ENCODE data around the gene CDKAL1. TPM values are rescaled to one million over a fixed set of nuclear protein-coding genes. Genes with fewer than 3 reads are reported as not detected.

Gene CDKAL1
- total RNA-seq, 1 donor from 2014 or later = 11.9 TPM

DNA sequence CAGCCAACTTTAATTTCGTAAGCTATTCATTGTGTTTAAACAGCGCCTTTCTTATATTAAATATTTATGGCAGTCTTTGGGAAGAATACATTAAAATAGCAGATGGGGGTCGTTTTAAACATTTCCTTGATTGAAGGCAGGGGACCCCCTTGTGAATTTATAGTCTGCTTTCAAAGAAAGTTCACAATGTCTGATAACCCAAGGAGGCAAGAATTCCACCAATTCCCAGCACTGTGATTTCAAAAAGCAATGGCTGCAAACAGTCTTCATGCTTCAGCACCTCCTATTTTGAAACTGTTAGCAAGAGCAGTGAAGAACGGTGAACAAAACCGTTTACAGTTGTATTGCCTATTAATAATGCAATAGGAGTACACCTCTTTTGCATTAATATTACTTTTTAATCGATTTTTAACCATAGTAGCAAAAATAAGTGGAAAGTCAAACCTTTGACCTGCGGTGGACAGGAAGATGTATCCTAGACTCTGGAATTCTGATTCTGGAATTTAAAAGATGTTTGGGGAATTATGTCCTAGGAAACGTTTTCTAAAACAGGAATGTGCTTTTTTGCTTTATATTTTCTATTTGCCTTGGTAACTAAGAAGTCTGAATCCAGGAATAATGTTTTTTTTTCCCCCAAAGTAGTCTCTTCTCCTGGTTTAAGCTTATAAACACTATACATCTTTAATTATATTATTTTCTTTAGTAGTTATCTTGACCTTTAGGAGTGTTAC lies 393.0 kb downstream of the CDKAL1 start:
- H3K9me3 ChIP-seq = no peaks in the 10 kb centered on the region
- H3K27me3 ChIP-seq = no peaks in the 10 kb centered on the region
- H3K27ac ChIP-seq = no peak overlapping the region
- no peak overlapping the region for H3K4me3 ChIP-seq
- TF ChIP-seq, protein P1, sequence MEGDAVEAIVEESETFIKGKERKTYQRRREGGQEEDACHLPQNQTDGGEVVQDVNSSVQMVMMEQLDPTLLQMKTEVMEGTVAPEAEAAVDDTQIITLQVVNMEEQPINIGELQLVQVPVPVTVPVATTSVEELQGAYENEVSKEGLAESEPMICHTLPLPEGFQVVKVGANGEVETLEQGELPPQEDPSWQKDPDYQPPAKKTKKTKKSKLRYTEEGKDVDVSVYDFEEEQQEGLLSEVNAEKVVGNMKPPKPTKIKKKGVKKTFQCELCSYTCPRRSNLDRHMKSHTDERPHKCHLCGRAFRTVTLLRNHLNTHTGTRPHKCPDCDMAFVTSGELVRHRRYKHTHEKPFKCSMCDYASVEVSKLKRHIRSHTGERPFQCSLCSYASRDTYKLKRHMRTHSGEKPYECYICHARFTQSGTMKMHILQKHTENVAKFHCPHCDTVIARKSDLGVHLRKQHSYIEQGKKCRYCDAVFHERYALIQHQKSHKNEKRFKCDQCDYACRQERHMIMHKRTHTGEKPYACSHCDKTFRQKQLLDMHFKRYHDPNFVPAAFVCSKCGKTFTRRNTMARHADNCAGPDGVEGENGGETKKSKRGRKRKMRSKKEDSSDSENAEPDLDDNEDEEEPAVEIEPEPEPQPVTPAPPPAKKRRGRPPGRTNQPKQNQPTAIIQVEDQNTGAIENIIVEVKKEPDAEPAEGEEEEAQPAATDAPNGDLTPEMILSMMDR (IDR thresholded peaks at IDR 0.05) = no peak
- intact Hi-C loops (cut with DNase I) = no loop called here
- no peaks in the 10 kb centered on the region for H3K4me1 ChIP-seq
- no peak for DNase-seq (ENCODE audit: low spot score in 2 of 2)
- no peaks in the 10 kb centered on the region for H3K36me3 ChIP-seq

DNA sequence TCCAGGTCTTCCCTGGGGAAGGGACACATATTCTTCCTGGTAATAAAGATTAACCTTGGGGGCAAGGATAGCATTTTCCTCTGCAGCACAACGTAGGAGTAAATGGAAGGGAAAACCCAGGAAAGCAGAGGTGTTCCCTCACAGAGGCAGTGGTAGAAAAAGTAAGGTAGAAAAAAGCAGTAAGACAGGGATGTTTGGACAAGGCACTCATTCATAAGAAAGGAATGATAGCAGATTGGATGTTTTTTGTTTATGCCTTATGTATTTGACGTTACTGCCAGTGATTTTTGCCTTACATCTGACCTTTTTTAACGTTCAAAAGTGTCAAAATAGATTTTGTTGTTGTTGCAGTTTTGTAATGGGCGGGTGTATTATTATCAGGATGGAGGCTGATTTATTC lies 395.0 kb downstream of the CDKAL1 start:
- intact Hi-C loops (cut with DNase I) = no loop called here
- no peak overlapping the region for H3K4me3 ChIP-seq
- peak overlapping the region; percentile 19 to 41 for H3K27ac ChIP-seq
- no peaks in the 10 kb centered on the region for H3K9me3 ChIP-seq
- DNase-seq (ENCODE audit: low spot score in 2 of 2) = no peak
- TF ChIP-seq, protein P1 (IDR thresholded peaks at IDR 0.05) = no peak
- H3K27me3 ChIP-seq = no peaks in the 10 kb centered on the region
- H3K36me3 ChIP-seq = no peaks in the 10 kb centered on the region
- H3K4me1 ChIP-seq = no peaks in the 10 kb centered on the region

DNA sequence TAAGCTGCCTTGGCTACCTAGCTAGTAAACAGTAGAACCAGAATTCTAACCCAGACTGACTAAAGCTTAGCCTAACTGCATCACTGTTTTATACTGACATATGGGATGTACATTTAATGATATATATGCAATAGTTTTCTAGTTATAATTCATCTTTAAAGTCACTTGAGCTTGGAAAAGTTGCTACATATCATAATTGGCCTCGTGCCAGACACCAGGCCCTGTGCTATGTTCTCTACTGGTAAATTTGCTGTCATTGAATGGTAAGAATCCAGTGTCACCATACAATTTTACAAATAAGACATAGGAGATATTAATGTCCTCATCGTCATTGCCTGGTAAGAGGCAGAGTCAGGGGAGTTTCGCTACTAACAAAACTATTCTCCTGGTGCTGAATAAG lies 396.8 kb downstream of the CDKAL1 start:
- TF ChIP-seq, protein P1 (IDR thresholded peaks at IDR 0.05) = no peak
- no peaks in the 10 kb centered on the region for H3K4me1 ChIP-seq

DNA sequence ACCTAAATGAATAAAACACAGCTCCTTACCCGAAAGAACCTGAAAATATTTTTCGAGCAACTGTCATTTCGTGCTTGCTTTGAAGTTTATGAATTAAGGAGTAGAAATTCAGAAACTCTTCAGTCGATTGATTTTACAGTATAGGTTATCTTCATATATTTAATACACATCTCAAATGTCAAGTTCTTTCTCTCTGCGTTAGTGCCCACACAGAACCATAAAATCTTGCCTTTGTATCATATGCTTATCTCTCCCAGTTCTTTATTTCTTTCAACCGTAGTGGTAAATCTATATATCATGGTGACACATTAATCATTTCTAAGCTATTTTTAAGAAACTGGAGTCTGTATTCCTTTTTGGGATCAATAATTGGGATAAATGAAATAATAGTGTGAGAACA lies 397.5 kb downstream of the CDKAL1 start:
- TF ChIP-seq, protein P1 (IDR thresholded peaks at IDR 0.05) = no peak

More for the DNA sequence above, 396.8 kb downstream of the CDKAL1 start:
- Histone ChIP-seq H3K27me3 (no peaks in the 10 kb centered on the region), H3K36me3 (no peaks in the 10 kb centered on the region), H3K27ac (no peak overlapping the region), H3K4me3 (no peak overlapping the region), H3K9me3 (no peaks in the 10 kb centered on the region)
- no peak for DNase-seq (ENCODE audit: low spot score in 2 of 2)
- intact Hi-C loops (cut with DNase I) = no loop called here

DNA sequence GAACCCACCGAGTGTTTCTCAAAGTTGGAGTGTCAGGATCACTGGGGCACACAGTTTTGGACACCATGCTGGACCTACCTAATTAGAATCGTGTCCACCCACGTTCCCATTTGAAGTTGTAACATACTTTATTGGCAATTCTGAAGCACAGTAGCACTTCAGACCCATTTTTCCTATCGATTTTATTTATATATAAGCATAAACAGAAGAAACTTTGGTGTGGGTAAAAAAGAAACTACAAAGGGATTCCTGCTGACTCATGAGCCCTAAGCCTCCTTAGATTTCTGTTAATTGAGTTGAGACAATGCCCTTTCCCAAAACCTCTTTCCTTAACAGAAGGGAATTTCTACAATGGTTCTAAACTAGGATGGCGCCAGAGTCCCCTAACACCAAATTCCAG lies 398.0 kb downstream of the CDKAL1 start:
- no peak overlapping the region for H3K27ac ChIP-seq
- no peak for DNase-seq (ENCODE audit: low spot score in 2 of 2)
- intact Hi-C loops (cut with DNase I) = no loop called here
- no peaks in the 10 kb centered on the region for H3K36me3 ChIP-seq
- no peak overlapping the region for H3K4me3 ChIP-seq
- TF ChIP-seq, protein P1 (IDR thresholded peaks at IDR 0.05) = no peak
- H3K9me3 ChIP-seq = no peaks in the 10 kb centered on the region
- no peaks in the 10 kb centered on the region for H3K4me1 ChIP-seq
- H3K27me3 ChIP-seq = no peaks in the 10 kb centered on the region

More for the DNA sequence above, 397.5 kb downstream of the CDKAL1 start:
- no peak overlapping the region for H3K4me3 ChIP-seq
- H3K4me1 ChIP-seq = no peaks in the 10 kb centered on the region
- intact Hi-C loops (cut with DNase I) = no loop called here
- no peak overlapping the region for H3K27ac ChIP-seq
- no peaks in the 10 kb centered on the region for H3K36me3 ChIP-seq
- no peaks in the 10 kb centered on the region for H3K9me3 ChIP-seq
- H3K27me3 ChIP-seq = no peaks in the 10 kb centered on the region
- DNase-seq (ENCODE audit: low spot score in 2 of 2) = no peak

Data from ascending aorta (tissue), 2 donors.